SU-DHL-6 (cell line): Measurements from ENCODE around the gene LRFN2.

ENCODE experiments used
- CTCF ChIP-seq: fragments of 200-600 bp; sonication (generic); IDR thresholded peaks from one replicate; pipeline ENCODE4 v1.5.1; 2017; ENCODE audit warnings: antibody characterized with exemption, mild to moderate bottlenecking, low read length, moderate library complexity; ENCODE audit not compliant: insufficient read depth, poor library complexity, severe bottlenecking
- EZH2phosphoT487 ChIP-seq: fragments of 200-600 bp; sonication (generic), shearing (Covaris generic); conservative IDR thresholded peaks from 2 replicates; pipeline ENCODE4 v1.6.1; 2018; ENCODE audit warnings: mild to moderate bottlenecking, antibody characterized with exemption, low read length, moderate library complexity, mixed read lengths

DNA sequence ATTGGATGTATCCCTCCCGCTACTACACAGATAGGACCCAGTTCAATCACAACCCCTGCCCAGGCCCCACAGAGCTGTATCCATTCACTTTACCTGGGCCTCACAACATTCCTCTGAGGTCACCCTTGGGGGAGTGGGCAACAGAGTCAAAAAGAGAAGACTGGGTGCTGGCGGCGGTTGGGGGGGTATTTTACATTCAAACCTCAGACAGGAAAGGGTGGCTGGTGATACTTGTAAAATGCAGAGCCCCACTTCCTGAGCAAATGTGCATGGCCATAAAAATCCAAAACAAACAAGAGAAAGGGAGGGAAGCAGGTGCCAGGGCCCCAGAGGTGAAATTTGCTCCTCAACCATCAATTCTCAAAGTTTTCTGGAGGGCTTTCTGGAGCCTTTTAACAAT is 3.5 kb downstream of the LRFN2 start:
- TF ChIP-seq CTCF (no peak), EZH2phosphoT487 (no peak)
